GM18870 (cell line): ENCODE results near the gene LGR4.

ENCODE experiments used
- ATAC-seq: cut with Tn5 transposase; IDR thresholded peaks from one replicate; pipeline ENCODE4 v1.9.1; 2021; ENCODE audit warnings: moderate library complexity; ENCODE audit not compliant: unreplicated experiment

The LGR4 gene

GRCh38 chr11:27406498-27407354, 65.9 kb downstream of the LGR4 start:
- no peak for ATAC-seq

GRCh38 chr11:27405134-27405533, 67.5 kb downstream of the LGR4 start:
- ATAC-seq, result no peak

GRCh38 chr11:27404427-27404826, 68.2 kb downstream of the LGR4 start:
- no peak for ATAC-seq

- ATAC-seq, result no peak
These were observed 69.4 kb downstream of the LGR4 start for GRCh38 chr11:27403195-27403594.

- ATAC-seq, result no peak
These were observed 70.1 kb downstream of the LGR4 start for GRCh38 chr11:27402450-27402849.

- ATAC-seq, result no peak
These were observed 70.7 kb downstream of the LGR4 start for GRCh38 chr11:27401833-27402316.

- ATAC-seq, result no peak
These were observed 71.2 kb downstream of the LGR4 start for GRCh38 chr11:27401280-27401832.

- ATAC-seq, result no peak
These were observed 74.2 kb downstream of the LGR4 start for GRCh38 chr11:27398400-27398770.

GRCh38 chr11:27397624-27398399, 74.8 kb downstream of the LGR4 start:
- ATAC-seq, result no peak

- ATAC-seq, result no peak
These were observed 76.2 kb downstream of the LGR4 start for GRCh38 chr11:27396259-27396839.

GRCh38 chr11:27395556-27396258, 76.9 kb downstream of the LGR4 start:
- ATAC-seq, result no peak

GRCh38 chr11:27394781-27395228, 77.8 kb downstream of the LGR4 start:
- ATAC-seq, result no peak

GRCh38 chr11:27392278-27393114, 80.1 kb downstream of the LGR4 start:
- ATAC-seq, result no peak

- no peak for ATAC-seq
These were observed 81.1 kb downstream of the LGR4 start for GRCh38 chr11:27391331-27392015.

- no peak for ATAC-seq
These were observed 82.0 kb downstream of the LGR4 start for GRCh38 chr11:27390318-27391295.

GRCh38 chr11:27388869-27389268, 83.7 kb downstream of the LGR4 start:
- no peak for ATAC-seq

- ATAC-seq, result no peak
These were observed 84.6 kb downstream of the LGR4 start for GRCh38 chr11:27388001-27388400.

- no peak for ATAC-seq
These were observed 85.2 kb downstream of the LGR4 start for GRCh38 chr11:27387362-27387761.
